Panc1 (cell line): ENCODE results near the gene DPYSL5.

Experiments
- POLR2AphosphoS5 ChIP-seq: IDR thresholded peaks from 2 replicates; pipeline ENCODE4 v1.6.1; 2012; ENCODE audit warnings: mild to moderate bottlenecking, low read depth, low read length, moderate library complexity
- TF ChIP-seq, protein P1 (sequence below): fragments of 450-650 bp; IDR thresholded peaks from 2 replicates; pipeline ENCODE4 v1.5.1; 2017; ENCODE audit warnings: mild to moderate bottlenecking
- TF ChIP-seq, protein P2 (sequence below), 2 experiments: IDR thresholded peaks; 2 replicates each; pipeline ENCODE4 v1.6.1; 2011 to 2012; ENCODE audit warnings: low read depth in 2 of 2, control low read depth in 1 of 2, low read length in 1 of 2, mild to moderate bottlenecking in 1 of 2, moderate library complexity in 1 of 2; ENCODE audit not compliant: insufficient read depth in 1 of 2

DNA sequence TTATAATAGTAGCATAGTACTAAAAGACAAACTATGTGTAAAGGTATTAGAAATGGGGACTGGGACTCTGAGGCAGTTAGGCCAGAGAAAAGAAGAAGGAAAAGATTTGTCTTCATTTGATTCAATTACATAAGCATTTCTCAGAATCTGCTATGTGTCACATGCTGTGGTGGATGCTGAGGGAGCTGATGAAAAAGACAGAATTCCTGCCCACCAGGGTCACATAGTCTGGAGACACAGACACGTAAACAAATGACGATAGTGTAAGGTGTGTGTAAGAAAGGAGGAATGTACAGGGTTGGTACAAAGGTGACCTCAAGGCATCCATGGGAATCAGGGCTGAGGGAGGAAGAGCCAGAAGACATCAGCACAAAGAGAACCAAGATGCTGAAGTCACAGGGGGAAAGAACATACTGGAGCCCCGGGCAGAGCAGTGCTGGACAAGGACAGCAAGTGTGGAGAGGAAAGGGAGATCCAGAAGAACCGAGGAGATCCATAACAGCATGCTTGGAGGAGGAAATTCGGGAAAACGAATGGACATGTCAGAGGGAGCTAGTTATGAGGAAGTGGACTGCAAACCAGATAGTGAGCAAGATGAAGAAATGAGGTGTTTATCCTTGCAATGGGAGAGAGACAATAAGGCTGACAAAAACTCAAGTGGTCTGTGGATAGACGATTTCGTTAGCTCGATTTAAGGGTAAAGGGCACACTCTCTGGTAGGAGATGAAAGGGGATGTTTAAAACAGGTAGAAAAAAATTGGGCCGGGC lies 121.3 kb downstream of the DPYSL5 start:
- TF ChIP-seq, protein P1, sequence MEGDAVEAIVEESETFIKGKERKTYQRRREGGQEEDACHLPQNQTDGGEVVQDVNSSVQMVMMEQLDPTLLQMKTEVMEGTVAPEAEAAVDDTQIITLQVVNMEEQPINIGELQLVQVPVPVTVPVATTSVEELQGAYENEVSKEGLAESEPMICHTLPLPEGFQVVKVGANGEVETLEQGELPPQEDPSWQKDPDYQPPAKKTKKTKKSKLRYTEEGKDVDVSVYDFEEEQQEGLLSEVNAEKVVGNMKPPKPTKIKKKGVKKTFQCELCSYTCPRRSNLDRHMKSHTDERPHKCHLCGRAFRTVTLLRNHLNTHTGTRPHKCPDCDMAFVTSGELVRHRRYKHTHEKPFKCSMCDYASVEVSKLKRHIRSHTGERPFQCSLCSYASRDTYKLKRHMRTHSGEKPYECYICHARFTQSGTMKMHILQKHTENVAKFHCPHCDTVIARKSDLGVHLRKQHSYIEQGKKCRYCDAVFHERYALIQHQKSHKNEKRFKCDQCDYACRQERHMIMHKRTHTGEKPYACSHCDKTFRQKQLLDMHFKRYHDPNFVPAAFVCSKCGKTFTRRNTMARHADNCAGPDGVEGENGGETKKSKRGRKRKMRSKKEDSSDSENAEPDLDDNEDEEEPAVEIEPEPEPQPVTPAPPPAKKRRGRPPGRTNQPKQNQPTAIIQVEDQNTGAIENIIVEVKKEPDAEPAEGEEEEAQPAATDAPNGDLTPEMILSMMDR = no peak
- TF ChIP-seq POLR2AphosphoS5 = no peak
- TF ChIP-seq, protein P2, sequence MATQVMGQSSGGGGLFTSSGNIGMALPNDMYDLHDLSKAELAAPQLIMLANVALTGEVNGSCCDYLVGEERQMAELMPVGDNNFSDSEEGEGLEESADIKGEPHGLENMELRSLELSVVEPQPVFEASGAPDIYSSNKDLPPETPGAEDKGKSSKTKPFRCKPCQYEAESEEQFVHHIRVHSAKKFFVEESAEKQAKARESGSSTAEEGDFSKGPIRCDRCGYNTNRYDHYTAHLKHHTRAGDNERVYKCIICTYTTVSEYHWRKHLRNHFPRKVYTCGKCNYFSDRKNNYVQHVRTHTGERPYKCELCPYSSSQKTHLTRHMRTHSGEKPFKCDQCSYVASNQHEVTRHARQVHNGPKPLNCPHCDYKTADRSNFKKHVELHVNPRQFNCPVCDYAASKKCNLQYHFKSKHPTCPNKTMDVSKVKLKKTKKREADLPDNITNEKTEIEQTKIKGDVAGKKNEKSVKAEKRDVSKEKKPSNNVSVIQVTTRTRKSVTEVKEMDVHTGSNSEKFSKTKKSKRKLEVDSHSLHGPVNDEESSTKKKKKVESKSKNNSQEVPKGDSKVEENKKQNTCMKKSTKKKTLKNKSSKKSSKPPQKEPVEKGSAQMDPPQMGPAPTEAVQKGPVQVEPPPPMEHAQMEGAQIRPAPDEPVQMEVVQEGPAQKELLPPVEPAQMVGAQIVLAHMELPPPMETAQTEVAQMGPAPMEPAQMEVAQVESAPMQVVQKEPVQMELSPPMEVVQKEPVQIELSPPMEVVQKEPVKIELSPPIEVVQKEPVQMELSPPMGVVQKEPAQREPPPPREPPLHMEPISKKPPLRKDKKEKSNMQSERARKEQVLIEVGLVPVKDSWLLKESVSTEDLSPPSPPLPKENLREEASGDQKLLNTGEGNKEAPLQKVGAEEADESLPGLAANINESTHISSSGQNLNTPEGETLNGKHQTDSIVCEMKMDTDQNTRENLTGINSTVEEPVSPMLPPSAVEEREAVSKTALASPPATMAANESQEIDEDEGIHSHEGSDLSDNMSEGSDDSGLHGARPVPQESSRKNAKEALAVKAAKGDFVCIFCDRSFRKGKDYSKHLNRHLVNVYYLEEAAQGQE (IDR thresholded peaks at IDR 0.05; ENCODE audit: insufficient read depth in 1 of 2, low read depth in 2 of 2, low read length in 1 of 2) = no peak
